ENCODE results near the gene CNPY3.

- TF ChIP-seq JUN (IDR thresholded peaks at IDR 0.05) = no peak
- TF ChIP-seq ZFP36 (IDR thresholded peaks at IDR 0.05; ENCODE audit: borderline replicate concordance, partially characterized antibody) = no peak
- TF ChIP-seq KDM1A (IDR thresholded peaks at IDR 0.05; ENCODE audit: low read depth) = no peak
- no peak for TF ChIP-seq CTCF (IDR thresholded peaks at IDR 0.05)
These were observed 55.7 kb downstream of the CNPY3 start for GRCh38 chr6:42984924-42985475.
